ENCODE data around the gene COMP.

The COMP gene

DNA sequence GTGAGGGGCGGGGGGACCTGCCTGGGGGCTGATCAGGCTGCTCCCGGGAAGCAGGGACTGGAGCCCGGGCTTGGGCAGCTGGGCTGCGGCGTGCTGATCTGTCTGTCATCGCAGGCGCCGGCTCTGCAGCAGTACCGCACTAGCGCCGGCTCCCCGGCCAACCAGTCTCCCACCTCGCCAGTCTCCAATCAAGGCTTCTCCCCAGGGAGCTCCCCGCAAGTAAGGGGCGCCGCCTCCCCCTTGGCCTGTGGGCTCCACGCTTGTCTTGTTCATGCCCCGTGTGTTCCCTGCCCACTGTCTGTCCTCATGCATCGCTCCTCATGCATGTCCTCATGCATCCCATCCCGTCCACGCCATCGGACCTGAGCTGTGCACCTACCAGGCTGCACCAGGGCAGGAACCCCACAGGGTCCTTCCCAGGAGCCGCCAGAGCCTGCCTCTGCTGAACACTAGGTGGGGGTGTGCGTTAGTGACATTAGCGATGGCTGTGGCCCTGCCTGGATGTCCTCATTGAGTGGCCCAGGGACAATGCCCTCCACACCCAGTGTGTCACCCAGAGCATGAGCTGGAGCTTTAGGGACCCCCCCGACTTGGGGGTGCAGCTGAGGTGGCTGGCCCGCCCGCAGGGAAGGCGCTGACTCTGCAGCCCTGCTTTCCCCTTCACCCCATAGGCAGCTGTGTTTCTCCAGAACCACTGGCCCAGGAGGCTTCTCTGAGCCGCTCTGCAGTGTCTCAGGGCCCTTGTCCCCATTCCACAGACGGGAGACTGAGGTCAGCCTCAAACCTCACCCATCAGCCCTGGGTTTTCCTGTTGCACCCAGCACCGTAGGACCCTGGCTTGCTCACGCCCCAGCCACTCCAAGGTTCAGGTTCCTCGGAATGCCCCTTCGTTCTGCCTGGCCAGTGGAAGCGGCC is 19.5 kb downstream of the COMP start:
- Histone ChIP-seq H3K4me3 (ENCODE audit: low read depth in 1 of 5, low read length in 5 of 5) (no peak overlapping the region), H3K9ac (ENCODE audit: low read length in 5 of 5) (no peak overlapping the region), H3K36me3 (ENCODE audit: control insufficient read depth in 5 of 5, insufficient read depth in 5 of 5, low read length in 5 of 5) (peaks cover 0 to 41% (median 6%) of the 10 kb centered on the region in 5 donors), H3K27ac (ENCODE audit: low read depth, low read length) (no peak overlapping the region), H3K4me1 (ENCODE audit: control insufficient read depth in 5 of 5, insufficient read depth in 5 of 5, low read length in 5 of 5) (no peaks in the 10 kb centered on the region), H3K9me3 (ENCODE audit: control insufficient read depth in 5 of 5, low read length in 5 of 5) (no peaks in the 10 kb centered on the region), H3K27me3 (ENCODE audit: control insufficient read depth in 5 of 5, insufficient read depth in 4 of 5, low read length in 5 of 5) (no peaks in the 10 kb centered on the region)

DNA sequence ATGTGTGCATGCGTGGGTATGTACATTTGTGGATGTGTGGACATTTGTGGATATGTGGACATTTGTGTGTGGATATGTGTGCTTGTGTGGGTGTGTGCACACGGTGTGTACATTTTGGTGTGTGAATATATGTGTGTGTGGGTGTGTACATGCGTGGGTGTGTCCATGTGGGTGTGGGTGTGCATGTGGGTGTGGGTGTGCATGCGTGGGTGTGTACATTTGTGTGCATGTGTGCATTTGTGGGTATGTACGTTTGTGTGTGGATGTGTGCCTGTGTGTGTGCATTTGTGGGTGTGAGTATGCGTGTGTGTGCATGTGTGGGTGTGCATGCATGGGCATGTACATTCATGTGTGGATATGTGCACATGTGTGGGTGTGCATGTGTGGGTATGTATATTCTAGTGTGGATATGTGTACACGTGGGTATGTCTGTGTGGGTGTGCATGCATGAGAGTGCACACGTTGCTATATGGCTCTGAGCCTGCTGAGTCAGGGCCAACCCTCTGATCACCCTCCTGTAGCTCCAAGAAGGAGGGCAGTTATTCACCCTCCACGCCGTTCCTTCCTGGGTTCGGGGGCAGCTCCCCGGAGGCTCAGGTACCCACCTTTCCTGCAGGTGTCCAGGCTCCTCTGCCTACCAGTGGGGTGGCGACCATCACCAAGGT is 20.3 kb downstream of the COMP start:
- H3K9ac ChIP-seq (ENCODE audit: low read length in 5 of 5): no peak overlapping the region
- H3K4me3 ChIP-seq (ENCODE audit: low read depth in 1 of 5, low read length in 5 of 5): no peak overlapping the region
- H3K4me1 ChIP-seq (ENCODE audit: control insufficient read depth in 5 of 5, insufficient read depth in 5 of 5, low read length in 5 of 5): no peaks in the 10 kb centered on the region
- H3K27ac ChIP-seq (ENCODE audit: low read depth, low read length): no peak overlapping the region
- no peaks in the 10 kb centered on the region for H3K9me3 ChIP-seq (ENCODE audit: control insufficient read depth in 5 of 5, low read length in 5 of 5)
- H3K27me3 ChIP-seq (ENCODE audit: control insufficient read depth in 5 of 5, insufficient read depth in 4 of 5, low read length in 5 of 5): no peaks in the 10 kb centered on the region
- peaks cover 0 to 35% (median 6%) of the 10 kb centered on the region in 5 donors for H3K36me3 ChIP-seq (ENCODE audit: control insufficient read depth in 5 of 5, insufficient read depth in 5 of 5, low read length in 5 of 5)

DNA sequence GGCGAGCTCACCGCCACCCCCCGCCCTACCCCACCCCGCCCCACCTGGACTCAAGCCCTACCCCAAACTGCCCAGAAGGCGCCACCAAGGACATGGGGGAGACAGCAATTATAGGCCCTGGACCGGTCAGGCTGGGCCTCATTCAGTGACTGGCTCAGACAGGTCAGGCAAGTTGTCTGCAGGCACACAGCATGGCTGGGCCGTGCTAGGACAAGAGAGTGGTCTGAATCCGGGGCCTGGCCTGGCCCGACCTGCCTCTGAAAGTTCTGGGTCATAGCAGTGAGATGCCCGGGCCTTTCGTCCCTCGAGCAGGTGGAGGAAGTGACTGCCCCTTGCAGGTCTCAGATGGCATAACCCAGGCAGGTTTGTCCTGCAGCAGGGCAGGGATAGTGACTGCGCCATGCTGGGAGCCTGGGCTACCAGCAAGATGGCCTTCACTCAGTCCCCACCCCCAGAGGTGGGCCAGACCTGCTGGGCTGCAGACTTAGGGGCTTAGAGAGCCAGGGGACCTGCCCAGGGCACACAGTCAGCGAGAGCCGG is 21.0 kb downstream of the COMP start:
- no peak overlapping the region for H3K4me3 ChIP-seq (ENCODE audit: low read depth in 1 of 5, low read length in 5 of 5)
- H3K27me3 ChIP-seq (ENCODE audit: control insufficient read depth in 5 of 5, insufficient read depth in 4 of 5, low read length in 5 of 5): no peaks in the 10 kb centered on the region
- peaks cover 0 to 30% (median 6%) of the 10 kb centered on the region in 5 donors for H3K36me3 ChIP-seq (ENCODE audit: control insufficient read depth in 5 of 5, insufficient read depth in 5 of 5, low read length in 5 of 5)
- H3K27ac ChIP-seq (ENCODE audit: low read depth, low read length): no peak overlapping the region
- no peaks in the 10 kb centered on the region for H3K4me1 ChIP-seq (ENCODE audit: control insufficient read depth in 5 of 5, insufficient read depth in 5 of 5, low read length in 5 of 5)
- no peak overlapping the region for H3K9ac ChIP-seq (ENCODE audit: low read length in 5 of 5)
- H3K9me3 ChIP-seq (ENCODE audit: control insufficient read depth in 5 of 5, low read length in 5 of 5): no peaks in the 10 kb centered on the region

DNA sequence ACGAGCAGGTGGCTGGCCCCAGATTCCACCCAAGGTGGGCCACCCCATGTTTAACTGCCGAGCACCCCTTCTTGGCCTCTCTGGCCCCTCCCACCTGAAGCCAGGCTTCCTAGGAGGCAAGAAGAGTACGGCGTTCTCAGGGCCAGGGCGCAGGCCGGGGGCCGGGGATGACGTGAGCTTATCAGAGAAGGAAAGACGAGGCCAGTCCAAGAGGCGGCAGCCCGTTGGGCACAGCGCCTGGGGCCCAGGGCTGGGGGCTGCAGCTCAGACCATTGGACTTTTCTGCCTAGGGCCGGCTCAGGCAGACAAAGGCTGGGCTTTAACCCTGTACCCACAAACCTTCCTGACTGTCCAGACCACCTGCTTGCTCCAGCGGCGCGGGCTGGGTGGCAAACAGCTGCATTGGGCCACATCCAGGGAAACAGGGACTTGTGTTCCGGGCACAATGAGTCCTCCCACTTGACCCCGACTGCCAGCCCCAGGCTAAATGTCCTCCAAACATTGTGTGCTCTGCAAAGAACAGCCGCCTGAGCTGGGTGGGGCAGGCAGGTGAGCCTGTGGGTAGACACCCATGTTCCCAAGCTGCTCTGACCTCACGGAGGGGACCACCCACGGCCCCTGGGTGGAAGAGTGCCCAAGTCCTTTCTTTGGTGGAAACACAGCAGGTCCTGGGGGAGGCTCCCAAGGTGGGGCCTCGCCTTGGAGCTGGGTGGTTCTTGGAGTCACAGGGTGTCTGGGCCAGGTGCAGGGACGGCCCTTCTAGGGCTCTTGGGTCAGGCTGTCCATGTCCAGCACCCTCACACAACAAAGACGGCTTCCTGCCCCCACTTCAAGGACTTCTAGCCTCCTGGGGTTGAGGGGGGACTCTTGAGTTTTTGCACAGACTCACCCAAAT is 21.9 kb downstream of the COMP start:
- H3K27me3 ChIP-seq (ENCODE audit: control insufficient read depth in 5 of 5, insufficient read depth in 4 of 5, low read length in 5 of 5): no peaks in the 10 kb centered on the region
- no peak overlapping the region for H3K27ac ChIP-seq (ENCODE audit: low read depth, low read length)
- no peak overlapping the region for H3K9ac ChIP-seq (ENCODE audit: low read length in 5 of 5)
- no peak overlapping the region for H3K4me3 ChIP-seq (ENCODE audit: low read depth in 1 of 5, low read length in 5 of 5)
- no peaks in the 10 kb centered on the region for H3K9me3 ChIP-seq (ENCODE audit: control insufficient read depth in 5 of 5, low read length in 5 of 5)
- peaks cover 0 to 2% (median 0%) of the 10 kb centered on the region in 5 donors for H3K4me1 ChIP-seq (ENCODE audit: control insufficient read depth in 5 of 5, insufficient read depth in 5 of 5, low read length in 5 of 5)
- H3K36me3 ChIP-seq (ENCODE audit: control insufficient read depth in 5 of 5, insufficient read depth in 5 of 5, low read length in 5 of 5): peaks cover 0 to 22% (median 6%) of the 10 kb centered on the region in 5 donors

DNA sequence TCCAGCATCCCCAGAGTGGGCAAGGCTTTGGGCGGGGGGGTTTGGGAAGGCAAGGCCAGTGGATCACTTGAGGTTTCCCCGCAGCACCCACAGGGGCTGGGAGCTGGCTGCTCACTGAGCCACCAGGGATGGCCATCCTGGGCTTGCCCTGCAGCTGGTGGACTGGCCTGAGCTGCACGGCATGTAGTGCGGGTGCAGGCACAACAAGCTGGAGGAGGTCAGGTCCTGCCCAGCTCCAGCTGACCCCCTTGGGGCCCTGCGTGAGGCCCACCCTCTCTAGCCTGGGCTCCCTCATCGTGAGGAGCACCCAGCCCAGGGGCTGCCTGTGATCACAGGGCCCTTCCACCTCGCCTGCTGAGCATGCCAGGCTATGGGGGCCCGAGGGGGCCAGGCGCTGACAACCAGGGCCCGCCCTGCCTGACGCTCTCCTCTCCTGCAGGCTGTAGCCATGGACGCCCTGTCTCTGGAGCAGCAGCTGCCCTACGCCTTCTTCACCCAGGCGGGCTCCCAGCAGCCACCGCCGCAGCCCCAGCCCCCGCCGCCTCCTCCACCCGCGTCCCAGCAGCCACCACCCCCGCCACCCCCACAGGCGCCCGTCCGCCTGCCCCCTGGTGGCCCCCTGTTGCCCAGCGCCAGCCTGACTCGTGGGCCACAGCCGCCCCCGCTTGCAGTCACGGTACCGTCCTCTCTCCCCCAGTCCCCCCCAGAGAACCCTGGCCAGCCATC is 22.9 kb downstream of the COMP start:
- Histone ChIP-seq H3K4me3 (ENCODE audit: low read depth in 1 of 5, low read length in 5 of 5) (no peak overlapping the region), H3K27ac (ENCODE audit: low read depth, low read length) (no peak overlapping the region), H3K4me1 (ENCODE audit: control insufficient read depth in 5 of 5, insufficient read depth in 5 of 5, low read length in 5 of 5) (peaks cover 0 to 6% (median 0%) of the 10 kb centered on the region in 5 donors), H3K36me3 (ENCODE audit: control insufficient read depth in 5 of 5, insufficient read depth in 5 of 5, low read length in 5 of 5) (peaks cover 0 to 22% (median 6%) of the 10 kb centered on the region in 5 donors), H3K9me3 (ENCODE audit: control insufficient read depth in 5 of 5, low read length in 5 of 5) (no peaks in the 10 kb centered on the region), H3K9ac (ENCODE audit: low read length in 5 of 5) (no peak overlapping the region), H3K27me3 (ENCODE audit: control insufficient read depth in 5 of 5, insufficient read depth in 4 of 5, low read length in 5 of 5) (no peaks in the 10 kb centered on the region)

DNA sequence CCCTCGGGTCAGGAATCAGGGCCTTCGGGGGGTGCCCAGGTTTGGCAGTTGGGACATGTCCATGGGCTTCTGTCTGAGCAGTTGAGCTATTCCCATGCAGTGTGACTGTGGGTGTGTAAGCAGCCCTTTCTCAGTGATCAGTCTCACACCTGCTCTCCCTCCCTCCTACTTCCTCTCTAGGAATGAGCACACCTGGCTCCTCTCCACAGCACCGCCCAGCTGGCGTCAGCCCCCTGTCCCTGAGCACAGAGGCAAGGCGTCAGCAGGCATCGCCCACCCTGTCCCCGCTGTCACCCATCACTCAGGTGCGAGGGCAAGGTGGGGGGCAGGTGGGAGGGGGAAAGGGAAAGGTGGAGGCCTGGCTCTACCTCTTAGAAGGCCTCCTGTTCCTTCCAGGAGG is 25.9 kb downstream of the COMP start:
- H3K9me3 ChIP-seq (ENCODE audit: control insufficient read depth in 5 of 5, low read length in 5 of 5): no peaks in the 10 kb centered on the region
- H3K4me1 ChIP-seq (ENCODE audit: control insufficient read depth in 5 of 5, insufficient read depth in 5 of 5, low read length in 5 of 5): peaks cover 0 to 16% (median 11%) of the 10 kb centered on the region in 5 donors
- no peak overlapping the region for H3K27ac ChIP-seq (ENCODE audit: low read depth, low read length)
- H3K27me3 ChIP-seq (ENCODE audit: control insufficient read depth in 5 of 5, insufficient read depth in 4 of 5, low read length in 5 of 5): no peaks in the 10 kb centered on the region
- no peak overlapping the region for H3K4me3 ChIP-seq (ENCODE audit: low read depth in 1 of 5, low read length in 5 of 5)
- no peak overlapping the region for H3K9ac ChIP-seq (ENCODE audit: low read length in 5 of 5)
- H3K36me3 ChIP-seq (ENCODE audit: control insufficient read depth in 5 of 5, insufficient read depth in 5 of 5, low read length in 5 of 5): peaks cover 0 to 12% (median 3%) of the 10 kb centered on the region in 5 donors

DNA sequence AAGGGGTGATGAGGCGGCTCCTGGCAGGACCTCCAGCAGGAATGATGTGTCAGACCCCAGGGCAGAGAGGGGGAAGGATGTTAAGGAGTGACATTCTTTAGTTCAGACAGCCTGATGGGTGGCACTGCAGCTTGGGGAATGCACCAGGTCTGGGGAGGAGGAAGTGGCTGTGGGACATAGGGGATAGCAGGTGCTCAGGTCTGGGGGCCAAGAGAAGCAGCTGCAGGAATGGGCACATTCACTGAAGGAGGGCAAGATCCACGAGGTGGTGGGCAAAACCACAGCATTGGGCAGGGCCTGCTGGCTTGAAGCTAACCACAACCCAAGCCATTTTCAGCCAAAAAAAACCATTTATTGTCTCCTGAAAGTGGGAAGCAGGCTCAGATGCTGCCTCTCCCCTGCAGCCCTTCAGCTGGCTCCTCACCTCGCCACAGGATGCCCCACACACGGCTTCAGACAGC is 26.5 kb downstream of the COMP start:
- Histone ChIP-seq H3K4me1 (ENCODE audit: control insufficient read depth in 5 of 5, insufficient read depth in 5 of 5, low read length in 5 of 5) (peaks cover 0 to 16% (median 11%) of the 10 kb centered on the region in 5 donors), H3K9me3 (ENCODE audit: control insufficient read depth in 5 of 5, low read length in 5 of 5) (no peaks in the 10 kb centered on the region), H3K36me3 (ENCODE audit: control insufficient read depth in 5 of 5, insufficient read depth in 5 of 5, low read length in 5 of 5) (peaks cover 0 to 13% (median 3%) of the 10 kb centered on the region in 5 donors), H3K27ac (ENCODE audit: low read depth, low read length) (no peak overlapping the region), H3K27me3 (ENCODE audit: control insufficient read depth in 5 of 5, insufficient read depth in 4 of 5, low read length in 5 of 5) (no peaks in the 10 kb centered on the region), H3K9ac (ENCODE audit: low read length in 5 of 5) (no peak overlapping the region), H3K4me3 (ENCODE audit: low read depth in 1 of 5, low read length in 5 of 5) (no peak overlapping the region)

DNA sequence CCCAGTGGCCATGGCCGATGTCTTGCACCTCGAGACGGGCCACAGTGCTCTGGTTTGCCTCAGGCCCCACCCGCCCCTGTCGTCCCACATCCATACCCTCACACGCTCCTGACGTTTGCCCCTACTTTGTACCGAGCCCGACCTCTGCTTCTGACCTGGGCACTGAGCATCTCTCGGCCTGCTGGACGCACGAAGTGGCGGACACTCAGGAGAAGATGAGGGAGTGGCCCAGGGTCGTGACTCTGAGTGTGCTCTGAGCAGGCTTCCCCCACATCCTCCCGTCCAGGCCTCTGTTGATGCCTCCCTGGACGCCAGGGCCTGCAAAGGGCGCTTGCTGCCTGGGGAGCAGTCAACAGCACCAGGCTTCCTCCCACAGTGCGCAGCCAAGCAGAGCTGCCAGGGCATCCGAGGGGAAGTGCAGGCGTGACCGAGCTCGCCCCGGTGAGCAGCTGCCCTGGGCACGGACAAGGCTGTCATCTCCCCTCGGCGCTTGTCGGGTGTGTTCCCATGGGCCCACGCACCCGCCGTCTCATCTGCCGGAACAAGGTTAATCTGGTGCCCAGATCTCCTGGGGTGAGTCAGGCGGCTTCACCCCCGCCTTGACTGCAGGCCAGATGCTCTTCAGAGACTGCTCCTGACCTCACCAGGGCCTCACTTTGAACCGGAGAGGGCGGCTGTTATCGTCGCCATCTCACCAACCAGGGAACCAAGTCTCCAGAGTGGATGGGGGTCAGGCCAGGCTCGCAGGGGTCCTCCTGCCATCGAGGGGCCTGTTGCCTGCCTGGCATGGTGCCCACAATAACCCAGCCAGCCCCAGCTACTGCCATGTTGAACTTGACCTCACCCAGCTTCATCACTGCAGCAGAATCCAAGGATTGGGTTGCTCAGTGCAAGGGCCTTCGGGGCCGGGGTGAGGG is 27.2 kb downstream of the COMP start:
- Histone ChIP-seq H3K27me3 (ENCODE audit: control insufficient read depth in 5 of 5, insufficient read depth in 4 of 5, low read length in 5 of 5) (no peaks in the 10 kb centered on the region), H3K36me3 (ENCODE audit: control insufficient read depth in 5 of 5, insufficient read depth in 5 of 5, low read length in 5 of 5) (peaks cover 0 to 12% (median 2%) of the 10 kb centered on the region in 5 donors), H3K9ac (ENCODE audit: low read length in 5 of 5) (no peak overlapping the region), H3K4me1 (ENCODE audit: control insufficient read depth in 5 of 5, insufficient read depth in 5 of 5, low read length in 5 of 5) (peaks cover 0 to 16% (median 11%) of the 10 kb centered on the region in 5 donors), H3K4me3 (ENCODE audit: low read depth in 1 of 5, low read length in 5 of 5) (no peak overlapping the region), H3K9me3 (ENCODE audit: control insufficient read depth in 5 of 5, low read length in 5 of 5) (no peaks in the 10 kb centered on the region), H3K27ac (ENCODE audit: low read depth, low read length) (no peak overlapping the region)

Measured in subcutaneous abdominal adipose tissue (tissue), 5 donors.